SK-N-SH (cell line): Measurements from ENCODE around the gene ST7L.

Source experiments
- CTCF ChIP-seq: fragments of 200-600 bp; sonication (generic); IDR thresholded peaks from 2 replicates; pipeline ENCODE4 v1.6.1; 2017; ENCODE audit warnings: antibody characterized with exemption, mild to moderate bottlenecking, moderate library complexity
- EP300 ChIP-seq, 2 experiments: IDR thresholded peaks; 2 replicates each; pipeline versions ENCODE4 v1.4.0 to v1.6.1; 2012; ENCODE audit warnings: borderline replicate concordance in 1 of 2, low read depth in 1 of 2, low read length in 1 of 2
- EZH2phosphoT487 ChIP-seq: fragments of 200-600 bp; sonication (generic); IDR thresholded peaks from 2 replicates; pipeline ENCODE4 v1.6.1; 2017; ENCODE audit warnings: low read depth, mixed run types, mild to moderate bottlenecking, antibody characterized with exemption, moderate library complexity, borderline replicate concordance
- FOXM1 ChIP-seq: IDR thresholded peaks from 2 replicates; pipeline ENCODE4 v1.4.0; 2012; ENCODE audit warnings: low read depth, mild to moderate bottlenecking
- GATA2 ChIP-seq: sonication (generic); formaldehyde crosslinking; IDR thresholded peaks from 2 replicates; pipeline ENCODE4 v1.5.0; 2020; ENCODE audit warnings: mild to moderate bottlenecking, missing genetic modification reagents
- NRF1 ChIP-seq: IDR thresholded peaks from 2 replicates; pipeline ENCODE4 v1.6.1; 2012; ENCODE audit warnings: low read depth, mild to moderate bottlenecking, low read length
- POLR2AphosphoS5 ChIP-seq: IDR thresholded peaks from 2 replicates; pipeline ENCODE4 v1.6.1; 2012; ENCODE audit warnings: low read depth, low read length
- RFX5 ChIP-seq: IDR thresholded peaks from 2 replicates; pipeline ENCODE4 v1.6.1; 2012; ENCODE audit warnings: mild to moderate bottlenecking, improper control_type of control experiment, low read length
- TEAD4 ChIP-seq: IDR thresholded peaks from 2 replicates; pipeline ENCODE4 v1.4.0; 2012; ENCODE audit warnings: mild to moderate bottlenecking, borderline replicate concordance; ENCODE audit not compliant: insufficient read depth
- TF ChIP-seq, protein P1 (sequence below): fragments of 150-350 bp; IDR thresholded peaks from 2 replicates; pipeline ENCODE4 v1.6.1; 2017; ENCODE audit warnings: antibody characterized with exemption, low read length, low read depth, borderline replicate concordance
- TF ChIP-seq, protein P2 (sequence below): IDR thresholded peaks from 2 replicates; pipeline ENCODE4 v1.4.0; 2012; ENCODE audit warnings: low read depth
- TF ChIP-seq, protein P3 (sequence below): IDR thresholded peaks from 2 replicates; pipeline ENCODE4 v1.6.1; 2012; ENCODE audit warnings: mild to moderate bottlenecking, low read depth, low read length, moderate library complexity
- TF ChIP-seq, protein P4 (sequence below): IDR thresholded peaks from 2 replicates; pipeline ENCODE4 v1.4.0; 2012; ENCODE audit warnings: low read depth, borderline replicate concordance

DNA sequence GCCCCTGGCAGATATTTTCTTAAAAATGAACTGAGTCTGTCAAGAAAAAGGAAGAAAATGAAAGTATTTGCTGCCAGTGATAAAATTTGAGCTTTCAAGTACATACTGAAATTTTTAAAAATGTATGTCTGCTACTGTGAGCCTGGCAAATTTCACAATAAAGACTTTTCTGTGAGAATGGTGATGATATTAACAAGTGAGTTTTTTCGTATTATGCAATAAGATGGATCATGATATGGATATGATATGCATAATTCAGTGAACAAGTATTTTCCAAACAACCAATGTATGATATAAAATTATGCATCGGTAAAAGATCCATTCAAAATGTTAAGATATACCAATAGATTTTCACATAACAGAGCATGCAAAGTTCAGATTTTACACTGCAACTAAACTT is 15.9 kb downstream of the ST7L start:
- TF ChIP-seq, protein P1, sequence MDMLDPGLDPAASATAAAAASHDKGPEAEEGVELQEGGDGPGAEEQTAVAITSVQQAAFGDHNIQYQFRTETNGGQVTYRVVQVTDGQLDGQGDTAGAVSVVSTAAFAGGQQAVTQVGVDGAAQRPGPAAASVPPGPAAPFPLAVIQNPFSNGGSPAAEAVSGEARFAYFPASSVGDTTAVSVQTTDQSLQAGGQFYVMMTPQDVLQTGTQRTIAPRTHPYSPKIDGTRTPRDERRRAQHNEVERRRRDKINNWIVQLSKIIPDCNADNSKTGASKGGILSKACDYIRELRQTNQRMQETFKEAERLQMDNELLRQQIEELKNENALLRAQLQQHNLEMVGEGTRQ = no peak
- TF ChIP-seq, protein P2, sequence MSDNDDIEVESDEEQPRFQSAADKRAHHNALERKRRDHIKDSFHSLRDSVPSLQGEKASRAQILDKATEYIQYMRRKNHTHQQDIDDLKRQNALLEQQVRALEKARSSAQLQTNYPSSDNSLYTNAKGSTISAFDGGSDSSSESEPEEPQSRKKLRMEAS = no peak
- no peak for TF ChIP-seq CTCF
- TF ChIP-seq RFX5 = no peak
- TF ChIP-seq, protein P3, sequence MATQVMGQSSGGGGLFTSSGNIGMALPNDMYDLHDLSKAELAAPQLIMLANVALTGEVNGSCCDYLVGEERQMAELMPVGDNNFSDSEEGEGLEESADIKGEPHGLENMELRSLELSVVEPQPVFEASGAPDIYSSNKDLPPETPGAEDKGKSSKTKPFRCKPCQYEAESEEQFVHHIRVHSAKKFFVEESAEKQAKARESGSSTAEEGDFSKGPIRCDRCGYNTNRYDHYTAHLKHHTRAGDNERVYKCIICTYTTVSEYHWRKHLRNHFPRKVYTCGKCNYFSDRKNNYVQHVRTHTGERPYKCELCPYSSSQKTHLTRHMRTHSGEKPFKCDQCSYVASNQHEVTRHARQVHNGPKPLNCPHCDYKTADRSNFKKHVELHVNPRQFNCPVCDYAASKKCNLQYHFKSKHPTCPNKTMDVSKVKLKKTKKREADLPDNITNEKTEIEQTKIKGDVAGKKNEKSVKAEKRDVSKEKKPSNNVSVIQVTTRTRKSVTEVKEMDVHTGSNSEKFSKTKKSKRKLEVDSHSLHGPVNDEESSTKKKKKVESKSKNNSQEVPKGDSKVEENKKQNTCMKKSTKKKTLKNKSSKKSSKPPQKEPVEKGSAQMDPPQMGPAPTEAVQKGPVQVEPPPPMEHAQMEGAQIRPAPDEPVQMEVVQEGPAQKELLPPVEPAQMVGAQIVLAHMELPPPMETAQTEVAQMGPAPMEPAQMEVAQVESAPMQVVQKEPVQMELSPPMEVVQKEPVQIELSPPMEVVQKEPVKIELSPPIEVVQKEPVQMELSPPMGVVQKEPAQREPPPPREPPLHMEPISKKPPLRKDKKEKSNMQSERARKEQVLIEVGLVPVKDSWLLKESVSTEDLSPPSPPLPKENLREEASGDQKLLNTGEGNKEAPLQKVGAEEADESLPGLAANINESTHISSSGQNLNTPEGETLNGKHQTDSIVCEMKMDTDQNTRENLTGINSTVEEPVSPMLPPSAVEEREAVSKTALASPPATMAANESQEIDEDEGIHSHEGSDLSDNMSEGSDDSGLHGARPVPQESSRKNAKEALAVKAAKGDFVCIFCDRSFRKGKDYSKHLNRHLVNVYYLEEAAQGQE = no peak
- no peak for TF ChIP-seq TEAD4
- no peak for TF ChIP-seq EZH2phosphoT487
- no peak for TF ChIP-seq EP300 (IDR thresholded peaks at IDR 0.05; ENCODE audit: borderline replicate concordance in 1 of 2, low read depth in 1 of 2, low read length in 1 of 2)
- TF ChIP-seq, protein P4, sequence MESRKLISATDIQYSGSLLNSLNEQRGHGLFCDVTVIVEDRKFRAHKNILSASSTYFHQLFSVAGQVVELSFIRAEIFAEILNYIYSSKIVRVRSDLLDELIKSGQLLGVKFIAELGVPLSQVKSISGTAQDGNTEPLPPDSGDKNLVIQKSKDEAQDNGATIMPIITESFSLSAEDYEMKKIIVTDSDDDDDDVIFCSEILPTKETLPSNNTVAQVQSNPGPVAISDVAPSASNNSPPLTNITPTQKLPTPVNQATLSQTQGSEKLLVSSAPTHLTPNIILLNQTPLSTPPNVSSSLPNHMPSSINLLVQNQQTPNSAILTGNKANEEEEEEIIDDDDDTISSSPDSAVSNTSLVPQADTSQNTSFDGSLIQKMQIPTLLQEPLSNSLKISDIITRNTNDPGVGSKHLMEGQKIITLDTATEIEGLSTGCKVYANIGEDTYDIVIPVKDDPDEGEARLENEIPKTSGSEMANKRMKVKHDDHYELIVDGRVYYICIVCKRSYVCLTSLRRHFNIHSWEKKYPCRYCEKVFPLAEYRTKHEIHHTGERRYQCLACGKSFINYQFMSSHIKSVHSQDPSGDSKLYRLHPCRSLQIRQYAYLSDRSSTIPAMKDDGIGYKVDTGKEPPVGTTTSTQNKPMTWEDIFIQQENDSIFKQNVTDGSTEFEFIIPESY = no peak
- no peak for TF ChIP-seq NRF1
- TF ChIP-seq FOXM1 = no peak
- TF ChIP-seq POLR2AphosphoS5 = no peak
- TF ChIP-seq GATA2 (CRISPR knock-in tag) = no peak
